ENCODE data around the gene PPM1A.

- TF ChIP-seq CTCF (conservative IDR thresholded peaks at IDR 0.05; ENCODE audit: low read depth, low read length) = no peak
- TF ChIP-seq EZH2phosphoT487 (IDR thresholded peaks at IDR 0.05; ENCODE audit: borderline replicate concordance, low read length) = no peak
- no peak for TF ChIP-seq EZH2 (IDR thresholded peaks at IDR 0.05; ENCODE audit: low read length, unreplicated experiment)
These were observed 54.7 kb downstream of the PPM1A start for GRCh38 chr14:60303745-60304144.

Data from PC-3 (cell line).